T-helper 2 cell treated with Interferon-gamma antibody and Interleukin-4, amounts not matched to agents 5 μg/mL and 100 μg/mL, for 36 hours (primary cell): ENCODE results near the gene CUEDC1.

Experiments
- DNase-seq: peaks from one replicate; pipeline ENCODE4 v3.0.0; 2021; ENCODE audit warnings: low spot score
- H3K27ac Mint-ChIP-seq: one replicate; pipeline ENCODE4 v1.8.0; 2021; ENCODE audit warnings: mild to moderate bottlenecking, mixed read lengths
- H3K27me3 Mint-ChIP-seq: one replicate; pipeline ENCODE4 v1.8.0; 2021; ENCODE audit warnings: low read depth, mixed read lengths
- H3K36me3 Mint-ChIP-seq: one replicate; pipeline ENCODE4 v1.8.0; 2021; ENCODE audit warnings: low read depth, mixed read lengths
- H3K4me1 Mint-ChIP-seq: one replicate; pipeline ENCODE4 v1.8.0; 2021; ENCODE audit warnings: low read depth, mixed read lengths
- H3K4me3 Mint-ChIP-seq: one replicate; pipeline ENCODE4 v1.8.0; 2022; ENCODE audit warnings: mild to moderate bottlenecking, moderate library complexity, mixed read lengths
- H3K9me3 Mint-ChIP-seq: one replicate; pipeline ENCODE4 v1.8.0; 2021; ENCODE audit warnings: mixed read lengths

CUEDC1 gene

GRCh38 chr17:57874058-57874419, 81.2 kb downstream of the CUEDC1 start:
- Mint-ChIP-seq H3K9me3 (no peaks in the 10 kb centered on the region), H3K4me3 (no peak overlapping the region), H3K36me3 (no peaks in the 10 kb centered on the region), H3K27me3 (peaks cover 9% of the 10 kb centered on the region), H3K4me1 (peaks cover 2% of the 10 kb centered on the region), H3K27ac (no peak overlapping the region)
- DNase-seq: no peak

GRCh38 chr17:57873261-57874057, 81.8 kb downstream of the CUEDC1 start:
- Mint-ChIP-seq H3K36me3 (no peaks in the 10 kb centered on the region), H3K27me3 (peaks cover 9% of the 10 kb centered on the region), H3K27ac (no peak overlapping the region), H3K9me3 (no peaks in the 10 kb centered on the region), H3K4me1 (peaks cover 5% of the 10 kb centered on the region), H3K4me3 (no peak overlapping the region)
- DNase-seq: no peak

GRCh38 chr17:57872536-57872935, 82.7 kb downstream of the CUEDC1 start:
- peaks cover 8% of the 10 kb centered on the region for H3K4me1 Mint-ChIP-seq
- H3K36me3 Mint-ChIP-seq: no peaks in the 10 kb centered on the region
- H3K27me3 Mint-ChIP-seq: peaks cover 9% of the 10 kb centered on the region
- H3K27ac Mint-ChIP-seq: no peak overlapping the region
- no peak for DNase-seq
- no peak overlapping the region for H3K4me3 Mint-ChIP-seq
- no peaks in the 10 kb centered on the region for H3K9me3 Mint-ChIP-seq

- peaks cover 9% of the 10 kb centered on the region for H3K27me3 Mint-ChIP-seq
- no peak overlapping the region for H3K27ac Mint-ChIP-seq
- peaks cover 8% of the 10 kb centered on the region for H3K4me1 Mint-ChIP-seq
- no peaks in the 10 kb centered on the region for H3K36me3 Mint-ChIP-seq
- H3K9me3 Mint-ChIP-seq: no peaks in the 10 kb centered on the region
- DNase-seq: no peak
- no peak overlapping the region for H3K4me3 Mint-ChIP-seq
Measured at GRCh38 chr17:57871863-57872262, 83.3 kb downstream of the CUEDC1 start.

GRCh38 chr17:57871155-57871554, 84.1 kb downstream of the CUEDC1 start:
- H3K27me3 Mint-ChIP-seq: peaks cover 7% of the 10 kb centered on the region
- no peak overlapping the region for H3K27ac Mint-ChIP-seq
- no peaks in the 10 kb centered on the region for H3K36me3 Mint-ChIP-seq
- no peaks in the 10 kb centered on the region for H3K9me3 Mint-ChIP-seq
- no peak for DNase-seq
- H3K4me3 Mint-ChIP-seq: no peak overlapping the region
- peaks cover 8% of the 10 kb centered on the region for H3K4me1 Mint-ChIP-seq

- H3K27ac Mint-ChIP-seq: no peak overlapping the region
Measured at GRCh38 chr17:57870283-57870635, 85.0 kb downstream of the CUEDC1 start.

GRCh38 chr17:57869617-57870282, 85.5 kb downstream of the CUEDC1 start:
- no peak for DNase-seq
- peaks cover 6% of the 10 kb centered on the region for H3K27me3 Mint-ChIP-seq
- H3K4me3 Mint-ChIP-seq: no peak overlapping the region
- H3K9me3 Mint-ChIP-seq: no peaks in the 10 kb centered on the region
- peaks cover 8% of the 10 kb centered on the region for H3K4me1 Mint-ChIP-seq
- no peak overlapping the region for H3K27ac Mint-ChIP-seq
- no peaks in the 10 kb centered on the region for H3K36me3 Mint-ChIP-seq

More at GRCh38 chr17:57870283-57870635, 85.0 kb downstream of the CUEDC1 start:
- Mint-ChIP-seq H3K4me1 (peaks cover 8% of the 10 kb centered on the region), H3K4me3 (no peak overlapping the region), H3K9me3 (no peaks in the 10 kb centered on the region), H3K36me3 (no peaks in the 10 kb centered on the region), H3K27me3 (peaks cover 6% of the 10 kb centered on the region)
- DNase-seq: no peak

GRCh38 chr17:57868910-57869616, 86.1 kb downstream of the CUEDC1 start:
- no peak for DNase-seq
- Mint-ChIP-seq H3K4me3 (no peak overlapping the region), H3K4me1 (peaks cover 7% of the 10 kb centered on the region), H3K9me3 (no peaks in the 10 kb centered on the region), H3K36me3 (no peaks in the 10 kb centered on the region), H3K27me3 (peaks cover 11% of the 10 kb centered on the region), H3K27ac (no peak overlapping the region)

- H3K27ac Mint-ChIP-seq: peak overlapping the region; percentile 63
- H3K27me3 Mint-ChIP-seq: peaks cover 15% of the 10 kb centered on the region
- no peak for DNase-seq
- no peaks in the 10 kb centered on the region for H3K36me3 Mint-ChIP-seq
- H3K4me1 Mint-ChIP-seq: peaks cover 7% of the 10 kb centered on the region
- no peaks in the 10 kb centered on the region for H3K9me3 Mint-ChIP-seq
- no peak overlapping the region for H3K4me3 Mint-ChIP-seq
Measured at GRCh38 chr17:57868007-57868909, 87.0 kb downstream of the CUEDC1 start.

- H3K36me3 Mint-ChIP-seq: no peaks in the 10 kb centered on the region
Measured at GRCh38 chr17:57867126-57867525, 88.1 kb downstream of the CUEDC1 start.

GRCh38 chr17:57866723-57867122, 88.5 kb downstream of the CUEDC1 start:
- peaks cover 7% of the 10 kb centered on the region for H3K4me1 Mint-ChIP-seq
- DNase-seq: no peak
- H3K27me3 Mint-ChIP-seq: peaks cover 21% of the 10 kb centered on the region
- no peaks in the 10 kb centered on the region for H3K36me3 Mint-ChIP-seq
- H3K27ac Mint-ChIP-seq: no peak overlapping the region
- no peak overlapping the region for H3K4me3 Mint-ChIP-seq
- H3K9me3 Mint-ChIP-seq: no peaks in the 10 kb centered on the region

More at GRCh38 chr17:57867126-57867525, 88.1 kb downstream of the CUEDC1 start:
- Mint-ChIP-seq H3K27me3 (peaks cover 19% of the 10 kb centered on the region), H3K4me1 (peaks cover 7% of the 10 kb centered on the region), H3K4me3 (no peak overlapping the region), H3K27ac (no peak overlapping the region), H3K9me3 (no peaks in the 10 kb centered on the region)
- no peak for DNase-seq

- H3K27ac Mint-ChIP-seq: no peak overlapping the region
- H3K27me3 Mint-ChIP-seq: peaks cover 23% of the 10 kb centered on the region
- H3K4me1 Mint-ChIP-seq: peaks cover 7% of the 10 kb centered on the region
- H3K4me3 Mint-ChIP-seq: no peak overlapping the region
- H3K36me3 Mint-ChIP-seq: no peaks in the 10 kb centered on the region
- H3K9me3 Mint-ChIP-seq: no peaks in the 10 kb centered on the region
- DNase-seq: no peak
Measured at GRCh38 chr17:57866319-57866718, 88.9 kb downstream of the CUEDC1 start.

GRCh38 chr17:57864273-57864672, 90.9 kb downstream of the CUEDC1 start:
- H3K27ac Mint-ChIP-seq: no peak overlapping the region
- DNase-seq: no peak
- peaks cover 35% of the 10 kb centered on the region for H3K27me3 Mint-ChIP-seq
- H3K36me3 Mint-ChIP-seq: no peaks in the 10 kb centered on the region
- no peaks in the 10 kb centered on the region for H3K9me3 Mint-ChIP-seq
- H3K4me3 Mint-ChIP-seq: no peak overlapping the region
- H3K4me1 Mint-ChIP-seq: peaks cover 14% of the 10 kb centered on the region
